GM21367 (cell line): ENCODE data around the gene P2RY8.
"Not testable (repeated sequence)": the region's sequence is repeated elsewhere in the genome, so short reads cannot be mapped to it uniquely, and the experiment has no call there.

Experiments used
- ATAC-seq: cut with Tn5 transposase; IDR thresholded peaks from one replicate; pipeline ENCODE4 v1.9.1; 2021; ENCODE audit not compliant: unreplicated experiment

Gene P2RY8

DNA sequence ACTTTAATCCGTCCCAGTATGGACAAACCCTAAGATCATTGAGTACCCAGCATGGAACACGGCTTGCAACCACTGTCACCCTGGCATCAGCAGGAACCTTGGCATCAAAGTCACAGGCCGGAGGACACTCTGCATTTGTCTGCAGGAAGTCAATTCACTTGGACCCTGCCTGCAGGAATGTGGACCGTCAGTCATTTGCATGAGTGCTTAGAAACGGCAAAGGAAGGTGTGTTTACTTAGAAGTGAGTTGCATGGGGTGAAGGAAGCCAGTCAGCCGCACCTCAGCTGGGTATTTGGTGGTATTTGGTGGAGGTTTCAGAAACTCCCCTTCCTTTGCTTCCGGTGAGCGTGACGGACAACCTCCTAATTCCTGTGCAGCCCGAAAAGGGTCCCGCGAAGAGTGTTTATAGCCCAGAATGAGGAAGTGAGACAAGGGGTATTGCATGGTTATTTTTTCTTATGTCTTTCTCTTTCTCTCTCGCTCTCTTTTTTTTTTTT, 15.5 kb downstream of the P2RY8 start:
- peak; percentile 76 for ATAC-seq

DNA sequence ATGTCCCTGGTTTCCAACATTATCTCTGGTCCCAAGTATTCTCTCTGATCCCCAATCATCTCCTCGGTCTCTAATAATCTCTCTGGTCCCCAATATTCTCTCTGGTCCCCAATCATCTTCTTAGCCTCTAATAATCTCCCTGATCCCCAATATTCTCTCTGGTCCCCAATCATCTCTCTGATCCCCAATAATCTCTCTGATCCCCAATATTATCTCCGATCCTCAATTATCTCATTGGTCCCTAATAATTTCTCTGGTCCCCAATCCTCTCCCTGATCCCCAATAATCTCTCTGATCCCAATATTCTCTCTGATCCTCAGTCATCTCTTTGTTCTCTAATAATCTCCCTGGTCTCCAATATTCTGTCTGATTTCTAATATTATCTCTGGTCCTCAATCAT, 16.6 kb downstream of the P2RY8 start:
- ATAC-seq, result no peak

- no peak for ATAC-seq
These were observed 17.9 kb downstream of the P2RY8 start for GRCh38 chrX:1519022-1519497.

DNA sequence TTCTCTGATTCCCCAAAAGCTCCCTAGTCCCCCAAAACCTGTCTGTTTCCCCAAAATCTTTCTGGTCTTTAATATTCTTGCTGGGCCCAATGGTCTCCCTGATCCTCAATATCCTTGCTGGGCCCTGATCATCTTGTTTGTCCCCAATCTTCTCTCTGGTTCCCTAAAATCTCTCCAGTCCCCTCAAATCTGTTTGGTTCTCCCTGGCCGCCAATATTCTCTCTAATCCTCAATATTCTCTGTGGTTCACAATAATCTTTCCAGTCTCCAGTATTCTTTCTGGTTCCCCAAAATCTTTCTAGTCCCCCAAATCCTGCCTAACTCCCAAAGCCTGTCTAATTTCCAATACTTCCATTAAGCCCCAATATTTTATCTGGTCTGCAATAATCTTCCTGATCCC, 18.5 kb downstream of the P2RY8 start:
- no peak for ATAC-seq

GRCh38 chrX:1516596-1517104, 20.3 kb downstream of the P2RY8 start:
- ATAC-seq, result no peak

DNA sequence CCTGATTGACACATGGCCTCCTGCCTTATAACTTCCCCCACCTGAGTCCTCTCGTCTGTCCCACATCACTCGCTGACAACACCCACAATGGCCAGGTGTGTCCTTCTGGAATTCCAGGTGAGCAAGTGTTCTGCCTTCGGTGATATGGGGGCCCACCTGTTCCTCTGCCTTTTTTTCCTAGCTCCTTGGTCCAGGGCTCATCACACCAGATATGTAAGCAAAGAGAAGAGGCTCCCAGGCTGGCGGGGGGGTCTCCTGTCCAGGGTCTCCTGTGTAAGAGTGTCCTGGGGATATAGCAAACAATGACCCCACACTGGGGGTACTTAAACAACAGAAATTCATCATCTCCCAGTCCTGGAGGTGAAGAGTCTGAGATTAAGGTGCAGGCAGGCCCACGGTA, 25.2 kb downstream of the P2RY8 start:
- no peak for ATAC-seq

- no peak for ATAC-seq
These were observed 25.8 kb downstream of the P2RY8 start for GRCh38 chrX:1511150-1511549.

GRCh38 chrX:1507511-1508463, 29.2 kb downstream of the P2RY8 start:
- peak; percentile 53 for ATAC-seq

- no peak for ATAC-seq
These were observed 30.1 kb downstream of the P2RY8 start for GRCh38 chrX:1506916-1507315.

- no peak for ATAC-seq
These were observed 34.1 kb downstream of the P2RY8 start for GRCh38 chrX:1502853-1503252.

DNA sequence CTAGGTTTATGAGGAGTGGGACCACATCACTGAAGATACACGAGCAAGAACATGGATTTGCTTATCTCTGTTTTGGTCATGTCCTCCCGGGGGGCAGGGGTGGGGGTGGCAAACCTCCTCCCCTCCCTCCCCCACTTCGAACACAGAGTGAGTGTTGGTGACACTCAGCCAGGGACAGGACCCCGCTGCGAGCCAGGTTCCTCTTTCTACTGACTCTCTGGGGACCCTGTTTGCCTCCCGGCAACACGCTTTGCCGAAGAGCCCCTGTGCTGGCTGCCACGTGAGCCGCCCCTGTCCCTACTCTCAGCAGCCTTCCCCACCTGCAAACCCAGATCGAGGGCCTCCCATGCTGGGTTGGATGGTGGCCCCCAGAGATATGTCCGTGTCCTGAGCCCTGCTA, 34.7 kb downstream of the P2RY8 start:
- peak; percentile 40 for ATAC-seq

DNA sequence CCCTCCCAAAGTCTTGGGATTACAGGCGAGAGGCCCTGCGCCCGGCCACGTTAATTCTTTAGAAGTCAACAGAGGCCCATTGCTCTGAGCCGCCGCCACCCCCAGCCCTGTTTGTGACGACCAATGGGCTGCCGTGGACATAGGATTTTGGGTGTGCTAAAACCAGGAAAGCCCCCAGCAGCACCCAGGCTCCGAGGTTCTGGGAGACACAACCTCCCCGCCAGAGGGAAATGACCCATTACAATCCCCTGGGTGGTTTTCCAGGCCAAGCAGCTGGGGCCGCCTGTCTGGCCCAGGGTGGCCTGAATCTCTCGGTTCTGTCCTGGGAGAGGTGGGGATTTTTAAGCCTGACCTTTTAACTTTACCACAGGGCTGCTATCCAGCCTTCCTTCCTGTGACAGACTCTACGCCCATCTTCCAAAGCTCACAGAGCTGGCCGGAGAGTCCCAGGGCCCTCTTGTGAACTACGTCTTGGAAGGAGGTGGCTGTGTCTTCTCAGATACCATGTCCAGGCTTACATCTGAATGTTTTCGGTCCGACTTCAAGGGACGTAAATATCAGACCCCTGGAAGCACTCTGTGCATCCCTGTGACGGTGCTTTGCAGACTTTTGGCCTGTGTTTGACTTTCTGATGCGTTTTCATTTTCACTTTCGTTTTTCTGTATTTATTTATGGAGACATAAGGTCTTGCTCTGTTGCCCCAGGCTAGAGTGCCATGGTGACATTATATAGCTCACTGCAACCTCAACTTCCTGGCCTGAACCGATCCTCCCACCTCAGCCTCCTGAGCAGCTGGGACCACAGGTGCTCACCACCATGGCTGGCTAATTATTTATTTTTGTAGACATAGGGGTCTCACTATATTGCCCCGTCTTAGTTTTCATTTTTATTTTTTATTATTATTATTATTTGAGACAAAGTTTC, 36.0 kb downstream of the P2RY8 start:
- peak; percentile 56 for ATAC-seq

DNA sequence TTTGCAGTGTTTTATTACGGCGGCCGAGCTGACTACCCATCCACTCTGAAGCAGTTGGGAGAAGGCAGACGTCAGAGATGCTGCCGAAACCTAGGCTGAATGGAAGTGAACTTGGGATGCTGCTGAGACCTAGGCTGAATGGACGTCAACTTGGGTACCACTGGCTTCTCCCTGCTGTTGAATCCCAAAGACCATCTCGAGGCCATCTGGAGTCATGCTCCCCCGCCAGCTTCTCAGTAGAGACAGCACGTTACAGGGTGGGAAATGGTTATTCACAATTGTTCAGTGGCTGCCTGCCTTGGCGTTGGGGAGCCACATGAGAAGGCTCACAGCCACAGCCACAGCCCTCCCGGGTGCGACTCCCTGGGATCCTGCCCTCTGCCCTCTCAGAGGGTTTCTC, 40.9 kb downstream of the P2RY8 start:
- no peak for ATAC-seq

DNA sequence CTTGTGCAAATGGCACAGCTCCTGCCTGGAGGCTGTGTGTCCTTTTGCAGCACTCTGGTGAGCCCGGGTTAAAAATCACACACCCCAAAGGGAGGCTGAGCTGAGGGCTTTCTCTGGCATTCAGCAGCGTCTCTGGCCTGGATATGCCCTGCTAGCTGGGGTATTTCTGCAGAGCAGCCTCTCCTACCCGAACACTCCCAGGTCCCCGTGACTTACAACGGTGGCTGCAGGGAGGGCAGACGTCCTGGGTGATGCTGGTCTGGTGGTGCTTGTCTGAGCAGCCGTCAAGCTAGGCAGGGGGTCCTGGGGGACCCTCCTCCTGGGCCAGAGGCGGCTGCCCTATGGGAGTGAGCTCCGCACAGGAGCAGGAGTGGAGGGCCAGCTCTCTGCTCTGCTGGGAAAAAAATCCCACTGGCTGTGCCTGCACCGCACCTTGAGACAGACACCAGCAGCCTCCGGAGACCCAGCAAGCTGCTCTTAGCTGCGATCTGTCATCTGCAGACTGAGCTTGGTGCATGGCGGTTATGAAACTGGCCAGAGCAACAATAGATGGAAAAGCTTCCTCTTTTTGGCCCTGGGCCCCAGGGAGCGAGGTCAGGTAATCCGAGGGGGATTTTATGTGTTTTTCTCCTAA, 43.0 kb downstream of the P2RY8 start:
- peak; percentile 69 for ATAC-seq

GRCh38 chrX:1493412-1493811, 43.6 kb downstream of the P2RY8 start:
- no peak for ATAC-seq

DNA sequence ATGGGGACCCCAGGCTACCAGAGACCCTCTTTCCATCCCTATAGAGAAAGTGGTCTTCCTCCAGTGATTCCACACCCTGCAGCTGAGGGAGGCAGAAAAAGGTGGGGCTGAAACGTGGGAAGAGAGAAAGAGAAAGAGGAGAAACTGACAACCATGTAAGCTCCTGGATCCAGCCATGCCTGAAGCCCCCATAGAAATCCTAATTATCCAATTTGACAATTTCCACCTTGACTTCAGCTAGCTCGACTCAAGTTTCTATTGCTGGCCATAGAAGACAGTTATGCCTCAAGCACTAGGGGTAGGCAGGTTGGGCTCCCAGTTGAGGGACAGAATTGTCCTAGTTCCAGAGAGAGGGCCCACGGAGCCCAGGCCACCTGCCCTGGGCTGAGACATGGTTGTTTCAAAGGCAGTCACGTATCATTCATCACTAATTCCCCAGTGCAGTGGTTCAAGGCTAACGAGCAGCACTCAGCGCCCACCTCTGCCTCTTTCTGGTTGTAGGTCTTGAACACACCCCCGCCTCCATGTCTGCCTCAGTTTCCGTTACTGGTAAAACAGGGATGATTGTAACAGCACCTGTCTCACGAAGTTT, 44.5 kb downstream of the P2RY8 start:
- ATAC-seq, result no peak

DNA sequence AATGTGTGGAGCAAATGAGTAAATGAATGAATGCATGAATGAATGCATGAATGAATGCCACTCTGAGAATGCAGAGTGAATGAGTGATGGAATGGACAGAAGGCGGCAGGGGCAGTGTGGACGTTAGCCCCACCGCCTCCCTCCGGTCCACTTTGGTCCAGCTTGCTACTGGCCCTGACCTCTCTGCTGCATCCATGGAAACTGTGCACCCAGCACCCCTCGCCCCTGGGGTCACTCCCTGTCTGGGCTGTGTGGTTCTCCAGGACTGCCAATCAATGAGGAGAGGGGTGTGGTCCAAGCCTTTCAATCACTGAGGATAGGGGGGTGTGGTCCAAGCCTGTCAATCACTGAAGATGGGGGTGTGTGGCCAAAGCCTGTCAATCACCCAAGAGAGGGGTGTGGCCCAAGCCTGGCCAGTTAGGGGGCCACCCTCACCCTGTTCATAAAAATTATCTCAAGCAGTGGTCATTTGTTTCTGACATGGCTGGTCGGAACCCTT, 45.1 kb downstream of the P2RY8 start:
- ATAC-seq, result peak; percentile 60

- not testable (repeated sequence) for ATAC-seq
These were observed 45.7 kb downstream of the P2RY8 start for GRCh38 chrX:1491248-1491647.

- not testable (repeated sequence) for ATAC-seq
These were observed 46.3 kb downstream of the P2RY8 start for GRCh38 chrX:1490723-1491122.

GRCh38 chrX:1489354-1489753, 47.6 kb downstream of the P2RY8 start:
- not testable (repeated sequence) for ATAC-seq
